Measurements from ENCODE around the gene MLST8. TPM values are rescaled to one million over a fixed set of nuclear protein-coding genes. Genes with fewer than 3 reads are reported as not detected.

MLST8 gene
- total RNA-seq, 1 donor from 2014 or later = 31.2 TPM

DNA sequence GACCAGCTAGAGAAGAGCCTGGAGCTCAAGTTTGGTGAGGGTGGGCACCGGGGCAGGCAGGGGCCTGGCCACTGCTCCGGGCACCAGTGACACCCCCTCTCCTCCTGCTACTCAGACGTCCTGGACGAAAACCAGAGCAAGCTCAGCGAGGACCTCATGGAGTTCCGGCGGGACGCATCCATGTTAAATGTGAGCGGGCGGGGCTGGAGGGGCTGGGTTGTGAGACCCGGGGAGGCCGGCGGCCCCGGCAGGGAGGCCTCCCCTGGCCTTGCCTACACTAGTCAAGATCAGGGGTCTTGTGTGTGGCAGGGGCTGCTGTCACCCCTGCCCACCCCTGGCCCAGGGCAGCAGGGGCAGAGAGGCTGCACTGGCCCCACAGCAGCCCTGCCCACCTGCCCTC is 31.9 kb upstream of the MLST8 start:
- no peak for DNase-seq (ENCODE audit: low spot score)

- no peak for DNase-seq (ENCODE audit: low spot score)
These were observed 31.3 kb upstream of the MLST8 start for GRCh38 chr16:2173916-2174315.

GRCh38 chr16:2174396-2175131 is 30.7 kb upstream of the MLST8 start:
- no peak for DNase-seq (ENCODE audit: low spot score)

DNA sequence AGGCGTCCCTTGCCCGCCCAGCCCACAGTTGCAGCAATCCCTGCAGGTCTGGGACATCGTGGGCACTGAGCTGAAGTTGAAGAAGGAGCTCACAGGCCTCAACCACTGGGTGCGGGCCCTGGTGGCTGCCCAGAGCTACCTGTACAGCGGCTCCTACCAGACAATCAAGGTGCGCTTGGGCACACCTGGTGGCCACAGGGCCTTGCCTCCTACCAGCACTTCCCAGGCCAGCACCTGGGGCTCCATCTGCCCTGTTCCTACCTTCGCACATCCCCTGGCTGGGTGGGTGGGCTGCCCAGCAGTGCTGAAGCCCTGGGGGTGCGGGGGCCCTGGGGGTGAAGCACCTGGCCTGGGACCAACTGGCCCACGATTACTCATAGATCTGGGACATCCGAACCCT is 29.8 kb upstream of the MLST8 start:
- no peak for DNase-seq (ENCODE audit: low spot score)

DNA sequence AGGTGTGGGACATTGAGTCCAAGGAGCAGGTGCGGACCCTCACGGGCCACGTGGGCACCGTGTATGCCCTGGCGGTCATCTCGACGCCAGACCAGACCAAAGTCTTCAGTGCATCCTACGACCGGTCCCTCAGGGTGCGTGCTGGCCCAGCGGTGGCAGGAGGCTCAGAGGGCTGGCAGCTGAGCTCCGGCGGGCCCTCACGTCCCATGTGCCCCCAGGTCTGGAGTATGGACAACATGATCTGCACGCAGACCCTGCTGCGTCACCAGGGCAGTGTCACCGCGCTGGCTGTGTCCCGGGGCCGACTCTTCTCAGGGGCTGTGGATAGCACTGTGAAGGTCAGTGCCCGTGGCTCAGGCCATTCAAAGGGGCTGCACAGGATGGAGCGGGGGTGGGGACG is 29.2 kb upstream of the MLST8 start:
- DNase-seq (ENCODE audit: low spot score) = no peak

DNA sequence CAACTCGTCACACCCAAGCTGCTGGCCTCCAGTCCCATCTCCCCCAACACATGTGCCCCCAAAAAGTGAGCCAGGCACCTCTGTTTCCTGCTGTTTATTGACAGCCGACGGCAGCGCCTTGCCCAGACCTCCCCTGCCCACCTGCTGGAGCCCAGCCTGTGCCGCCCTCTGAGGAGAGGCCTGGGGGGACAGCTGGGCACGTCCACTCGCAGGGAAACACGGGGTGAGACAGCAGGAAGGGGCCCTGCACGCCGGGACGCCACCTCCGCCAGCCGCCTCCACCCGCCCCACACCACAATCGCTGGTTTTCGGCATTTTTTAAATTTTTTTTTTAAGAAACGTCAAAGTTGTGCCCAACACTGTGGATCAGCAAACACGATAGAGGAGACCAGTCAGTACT is 28.2 kb upstream of the MLST8 start:
- DNase-seq (ENCODE audit: low spot score) = no peak

DNA sequence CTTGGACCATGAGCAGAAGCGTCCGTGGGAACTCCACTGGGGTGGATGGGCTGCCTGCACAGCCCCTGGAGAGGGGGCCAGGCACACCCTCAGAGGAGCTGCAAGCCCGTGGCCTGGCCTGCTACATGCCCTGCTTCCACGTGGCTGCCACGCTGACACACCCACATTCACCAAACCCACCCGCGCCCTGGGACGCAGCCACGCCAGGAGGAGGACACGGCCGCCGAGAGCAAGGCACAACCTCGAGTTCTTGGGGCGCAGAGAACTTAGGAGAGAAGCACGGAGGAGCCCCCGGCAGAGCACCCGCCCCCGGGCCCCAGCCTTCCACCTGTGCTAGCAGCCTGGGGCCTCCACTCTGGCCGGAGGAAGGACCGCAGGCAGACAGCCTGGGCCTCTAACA is 27.7 kb upstream of the MLST8 start:
- no peak for DNase-seq (ENCODE audit: low spot score)

DNA sequence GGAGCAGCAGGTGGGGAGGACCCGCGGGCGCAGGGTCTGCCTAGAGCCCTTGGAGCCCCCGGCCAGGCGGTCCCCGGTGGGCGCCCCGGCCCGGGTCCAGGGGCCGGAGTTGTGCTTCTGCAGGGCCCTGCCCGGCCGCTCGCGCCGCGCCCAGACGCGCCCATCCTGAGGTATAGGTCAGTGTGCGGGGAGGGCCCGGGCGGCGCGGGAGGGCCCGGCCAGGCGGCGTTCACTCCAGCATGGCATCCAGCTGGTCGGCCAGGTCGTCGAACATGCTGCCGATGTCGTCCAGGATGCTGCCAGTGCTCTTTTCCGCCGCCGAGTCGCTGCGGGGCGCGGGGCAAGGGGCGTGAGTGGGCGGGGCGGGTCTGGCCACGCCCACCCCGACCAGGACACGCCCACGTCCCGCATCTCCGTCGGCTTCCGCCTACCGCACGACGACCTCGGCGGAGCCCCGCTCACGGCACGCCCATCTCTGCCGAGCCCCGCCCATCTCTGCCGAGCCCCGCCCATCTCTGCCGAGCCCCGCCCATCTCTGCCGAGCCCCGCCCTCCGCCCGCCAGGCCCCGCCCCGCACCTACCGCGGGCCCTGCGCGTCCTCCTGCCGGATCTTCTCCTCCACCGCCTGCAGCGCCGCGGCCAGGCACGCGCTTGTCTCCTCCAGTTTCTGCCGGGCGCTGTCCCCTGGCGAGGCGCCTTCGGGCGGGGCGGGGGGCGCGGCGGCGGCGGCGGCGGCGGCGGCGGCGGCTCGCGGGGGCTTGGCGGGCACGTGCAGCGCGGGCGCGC is 26.7 kb upstream of the MLST8 start:
- no peak for DNase-seq (ENCODE audit: low spot score)

GRCh38 chr16:2179107-2179501 is 26.1 kb upstream of the MLST8 start:
- DNase-seq (ENCODE audit: low spot score) = no peak

- no peak for DNase-seq (ENCODE audit: low spot score)
These were observed 25.7 kb upstream of the MLST8 start for GRCh38 chr16:2179576-2179975.

DNA sequence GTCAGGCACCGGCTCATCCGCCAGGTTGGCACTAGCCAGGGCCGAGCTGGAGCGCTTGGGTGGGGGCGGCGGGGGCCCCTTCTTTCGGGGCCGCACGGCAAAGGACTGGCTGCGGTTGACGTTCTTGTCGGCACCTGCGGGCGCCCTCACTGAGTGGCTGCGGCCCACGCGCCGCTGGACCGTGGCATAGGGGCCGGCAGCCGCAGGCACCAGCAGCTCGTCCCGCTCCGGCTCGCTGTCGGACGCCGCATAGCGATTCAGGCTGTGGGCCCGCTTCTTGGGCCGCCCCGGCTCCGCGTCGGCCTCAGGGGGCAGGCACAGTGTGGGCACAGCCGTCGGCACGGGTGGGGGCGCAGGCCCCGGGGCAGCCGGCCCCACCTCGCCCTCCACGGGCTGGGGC is 24.8 kb upstream of the MLST8 start:
- DNase-seq (ENCODE audit: low spot score) = no peak

DNA sequence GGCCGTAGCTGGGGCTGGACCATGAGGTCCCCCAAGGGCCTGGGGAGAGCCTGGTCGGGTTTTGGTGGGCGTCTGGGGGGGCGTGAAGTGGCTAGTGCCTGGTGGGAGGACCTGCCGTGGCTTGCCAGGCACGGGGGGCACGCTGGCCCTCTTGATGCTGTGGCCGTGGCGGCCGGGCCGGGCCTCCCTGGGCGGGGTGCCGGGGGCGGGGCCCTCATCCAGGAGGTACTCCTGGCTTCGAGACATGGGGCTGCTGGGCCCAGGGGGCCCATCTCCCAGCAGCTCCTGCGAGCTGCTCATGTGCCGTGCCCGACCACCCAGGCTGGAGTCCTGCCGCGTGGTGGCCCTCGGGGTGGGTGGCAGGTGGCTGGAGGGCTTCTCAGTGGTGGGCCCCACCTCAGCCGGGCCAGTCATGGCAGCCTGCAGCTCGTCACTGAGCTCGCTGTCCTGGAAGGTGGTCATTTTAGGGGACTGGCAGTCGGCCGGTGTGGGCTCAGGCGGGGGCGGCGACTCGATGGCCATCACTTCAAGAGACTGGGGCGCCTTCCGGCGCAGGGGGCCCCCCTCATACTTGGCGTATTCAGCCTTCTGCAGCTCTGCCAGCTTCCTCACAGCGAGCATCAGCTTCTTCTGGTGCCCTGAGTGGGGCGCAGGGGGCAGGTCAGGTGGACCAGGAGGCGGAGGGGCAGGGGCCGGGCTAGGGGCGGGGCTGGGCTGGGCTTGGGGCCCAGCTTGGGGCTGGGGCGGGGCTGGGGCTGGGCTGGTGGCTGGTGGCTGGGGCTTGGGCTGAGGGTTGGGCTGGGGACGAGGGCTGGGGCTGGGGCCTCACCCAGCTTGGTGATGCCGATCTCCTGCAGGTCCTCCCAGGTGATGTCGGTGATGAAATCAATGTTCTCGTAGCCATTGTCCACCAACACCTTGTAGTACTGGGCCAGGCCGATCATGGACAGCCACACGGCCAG is 24.0 kb upstream of the MLST8 start:
- DNase-seq (ENCODE audit: low spot score) = no peak

GRCh38 chr16:2181952-2182351 is 23.3 kb upstream of the MLST8 start:
- no peak for DNase-seq (ENCODE audit: low spot score)

DNA sequence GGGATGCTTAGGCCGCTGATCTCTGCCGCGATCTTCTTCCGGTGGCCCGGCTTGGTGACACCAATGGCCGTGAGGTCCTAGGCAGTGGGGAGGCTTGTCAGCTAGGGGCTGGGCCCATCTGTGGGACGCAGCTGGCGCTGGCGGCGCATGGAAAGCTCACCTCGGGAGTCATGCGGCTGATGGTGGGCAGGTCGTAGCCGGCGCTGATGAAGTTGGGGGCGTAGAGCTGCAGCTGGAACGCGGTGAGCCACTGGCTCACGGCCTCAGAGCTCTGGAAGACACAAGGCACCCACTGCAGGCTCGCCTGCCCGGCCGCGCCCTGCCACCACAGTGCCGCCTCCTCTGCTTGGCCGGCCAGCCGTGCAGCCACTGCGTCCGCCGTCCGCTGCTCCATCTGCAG is 21.6 kb upstream of the MLST8 start:
- DNase-seq (ENCODE audit: low spot score) = no peak

GRCh38 chr16:2184346-2184745 is 20.9 kb upstream of the MLST8 start:
- DNase-seq (ENCODE audit: low spot score) = no peak

- no peak for DNase-seq (ENCODE audit: low spot score)
These were observed 20.3 kb upstream of the MLST8 start for GRCh38 chr16:2184962-2185361.

DNA sequence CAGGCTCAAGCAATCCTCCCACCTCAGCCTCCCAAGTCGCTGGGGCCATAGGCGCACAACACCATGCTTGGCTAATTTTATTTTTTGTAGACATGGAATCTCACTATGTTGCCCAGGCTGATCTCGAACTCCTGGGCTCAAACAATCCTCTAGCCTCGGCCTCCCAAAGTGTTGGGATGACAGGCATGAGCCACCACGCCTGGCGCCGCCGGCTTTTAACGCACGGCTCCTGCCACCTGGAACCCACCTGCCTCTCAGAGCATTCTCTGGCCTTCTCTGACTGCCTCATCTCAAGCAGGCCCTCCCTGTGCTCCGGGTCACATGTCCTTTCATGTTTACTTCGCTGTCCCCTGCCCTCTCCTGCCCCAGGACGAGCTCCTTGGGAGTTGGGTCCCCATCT is 19.2 kb upstream of the MLST8 start:
- no peak for DNase-seq (ENCODE audit: low spot score)

GRCh38 chr16:2186505-2186904 is 18.7 kb upstream of the MLST8 start:
- no peak for DNase-seq (ENCODE audit: low spot score)

DNA sequence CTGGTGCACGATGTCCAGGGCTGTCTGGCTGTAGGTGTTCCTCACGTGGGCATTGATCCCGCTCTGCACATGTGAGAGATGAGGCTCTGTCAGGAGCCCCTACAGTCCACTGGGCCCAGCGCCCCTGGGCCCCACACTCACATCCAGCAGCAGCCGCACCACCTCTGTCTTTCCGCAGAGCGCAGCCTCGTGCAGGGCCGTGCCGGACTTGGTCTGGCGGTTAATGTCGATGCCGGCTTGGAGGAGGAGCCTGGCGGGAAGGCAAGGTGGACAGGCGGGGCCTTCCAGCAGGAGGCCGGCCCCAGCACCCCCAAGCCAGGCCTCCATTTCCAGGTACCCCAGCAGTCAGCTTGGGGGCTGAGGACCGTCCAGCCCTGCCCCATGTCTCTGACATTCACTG is 18.0 kb upstream of the MLST8 start:
- no peak for DNase-seq (ENCODE audit: low spot score)

DNA sequence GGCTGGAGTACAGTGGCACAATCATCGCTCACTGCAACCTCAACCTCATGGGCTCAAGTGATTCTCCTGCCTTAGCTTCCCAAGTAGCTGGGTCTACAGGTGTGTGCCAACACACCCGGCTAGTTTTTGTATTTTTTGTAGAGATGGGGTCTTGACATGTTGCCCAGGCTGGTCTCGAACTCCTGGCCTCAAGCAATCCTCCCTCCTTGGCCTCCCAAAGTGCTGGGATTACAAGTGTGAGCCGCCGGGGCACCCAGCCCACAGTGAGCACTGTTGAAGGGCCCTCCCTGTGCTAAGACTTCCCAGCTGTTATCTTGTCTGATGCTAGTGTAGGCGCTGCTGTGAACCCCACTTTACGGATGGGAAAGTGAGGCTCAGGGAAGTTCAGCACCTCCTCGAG is 16.9 kb upstream of the MLST8 start:
- DNase-seq (ENCODE audit: low spot score) = no peak

DNA sequence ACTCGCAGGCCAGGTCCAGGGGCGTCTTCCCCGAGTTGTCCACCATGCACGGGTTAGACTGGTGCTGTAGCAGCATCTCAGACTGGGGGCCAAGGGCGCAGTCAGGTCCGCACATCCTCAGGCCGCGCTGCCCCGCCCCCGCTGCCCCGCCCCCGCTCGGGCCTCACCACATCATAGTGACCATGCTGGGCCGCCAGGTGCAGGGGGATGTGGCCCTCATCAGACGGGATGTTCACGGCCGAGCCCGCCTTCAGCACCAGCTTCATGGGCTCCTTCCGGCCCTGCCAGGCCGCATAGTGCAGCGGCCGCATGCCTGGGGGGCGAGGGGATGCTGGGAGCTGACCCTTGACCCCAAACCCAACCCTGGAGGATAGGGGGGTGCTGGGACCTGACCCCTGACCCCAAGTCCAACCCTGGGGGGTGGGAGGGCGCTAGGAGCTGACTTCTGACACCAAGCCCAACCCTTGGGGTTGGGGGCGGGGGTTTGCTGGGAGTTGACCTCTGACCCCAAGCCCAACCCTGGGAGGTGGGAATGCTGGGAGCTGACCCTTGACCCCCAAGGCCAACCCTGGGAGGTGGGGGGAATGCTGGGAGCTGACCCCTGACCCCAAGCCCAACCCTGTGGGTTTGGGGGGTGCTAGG is 15.9 kb upstream of the MLST8 start:
- DNase-seq (ENCODE audit: low spot score) = no peak

Measured in mucosa of gallbladder (tissue), 1 donor.